ENCODE results near the gene RAD9A. TPM values are rescaled to one million over a fixed set of nuclear protein-coding genes. Genes with fewer than 3 reads are reported as not detected.

Gene RAD9A
- total and polyA plus RNA-seq, 2 of the 4 experiments (the other 2 are of a cell fraction) = 2.0 to 10.3 TPM

GRCh38 chr11:67396259-67396581 is 4.4 kb downstream of the RAD9A start:
- ATAC-seq (ENCODE audit: low read depth) (no peak), DNase-seq (no peak)
- Histone ChIP-seq H2AFZ (replicated peaks; ENCODE audit: low read length, poor library complexity) (no peak overlapping the region), H3K4me2 (ENCODE audit: low read depth, low read length) (no peak overlapping the region), H3K18ac (ENCODE audit: low read depth, low read length) (no peak overlapping the region), H4K8ac (ENCODE audit: low read depth in 2 of 2, low read length in 2 of 2) (no peak overlapping the region), H4K91ac (ENCODE audit: insufficient read depth, low read depth, low read length) (no peak overlapping the region), H2AK9ac (replicated peaks; ENCODE audit: low read depth, low read length, poor library complexity) (no peak overlapping the region), H2BK20ac (ENCODE audit: low read depth, low read length) (no peak overlapping the region), H3K23ac (ENCODE audit: low read depth, low read length) (no peak overlapping the region), H2AK5ac (ENCODE audit: low read depth, low read length) (no peak overlapping the region), H3K27me3 (ENCODE audit: control insufficient read depth, insufficient read depth, low read length) (no peaks in the 10 kb centered on the region), H4K20me1 (ENCODE audit: insufficient read depth, low read length) (peaks cover 34% of the 10 kb centered on the region), H3K56ac (ENCODE audit: extremely low read depth, insufficient read depth, low read length) (no peak overlapping the region), H2BK5ac (ENCODE audit: low read depth, low read length, poor library complexity, severe bottlenecking) (no peak overlapping the region), H3K9me3 (ENCODE audit: control insufficient read depth, insufficient read depth, low read length) (no peaks in the 10 kb centered on the region), H2BK120ac (ENCODE audit: low read depth, low read length) (no peak overlapping the region), H4K5ac (ENCODE audit: low read depth, low read length) (no peak overlapping the region), H3K4me3 (ENCODE audit: insufficient read depth, low read depth, low read length) (no peak overlapping the region), H3K14ac (replicated peaks; ENCODE audit: low read depth, low read length) (no peak overlapping the region), H3K4ac (ENCODE audit: low read depth, low read length) (no peak overlapping the region), H2BK15ac (ENCODE audit: low read depth, low read length) (no peak overlapping the region), H3K36me3 (ENCODE audit: control insufficient read depth, insufficient read depth, low read length) (peaks cover 43% of the 10 kb centered on the region), H3K9me1 (ENCODE audit: insufficient read depth, low read length) (no peaks in the 10 kb centered on the region), H3K4me1 (ENCODE audit: control insufficient read depth, insufficient read depth, low read length) (peaks cover 13% of the 10 kb centered on the region), H3K79me1 (ENCODE audit: low read depth in 1 of 2, low read length in 2 of 2) (peaks cover 21 to 48% of the 10 kb centered on the region in 2 experiments; a peak in 3 of 4 replicates), H3K9ac (ENCODE audit: low read depth, low read length) (no peak overlapping the region), H3K27ac (ENCODE audit: insufficient read depth, low read length) (no peak overlapping the region)
- no peak for TF ChIP-seq USF2 (IDR thresholded peaks at IDR 0.05; ENCODE audit: low read depth, low read length)
- TF ChIP-seq ELK1 (IDR thresholded peaks at IDR 0.05; ENCODE audit: borderline replicate concordance, low read depth, low read length) = no peak
- no peak for TF ChIP-seq MXI1 (IDR thresholded peaks at IDR 0.05; ENCODE audit: borderline replicate concordance, low read depth, low read length)
- no peak for TF ChIP-seq NFE2L2 (IDR thresholded peaks at IDR 0.05; ENCODE audit: low read depth, low read length)
- TF ChIP-seq FOS (IDR thresholded peaks at IDR 0.05; ENCODE audit: low read depth, low read length) = no peak
- no peak for TF ChIP-seq MAFK (IDR thresholded peaks at IDR 0.05; ENCODE audit: low read depth, low read length)
- intact Hi-C loops (cut with micrococcal nuclease) (no loop called here), in situ Hi-C loops (cut with MboI; ENCODE audit: low sequenced_read_pairs) (no loop called here), dilution Hi-C loops (cut with HindIII; ENCODE audit: low sequenced_read_pairs, unreplicated experiment) (no loop called here)
- CTCF ChIA-PET = no interaction called here
- POLR2A ChIA-PET (ENCODE audit: unreplicated experiment) = no interaction called here
- no TSS peak for BruUV-seq (replicated peaks)
- WGBS, 2 experiments (ENCODE audit: extremely low coverage in 2 of 2, insufficient read length in 1 of 2) = 88% methylated on average over 4 of the region's 7 CpGs; no CpG with 5 or more reads in 1 of the 2 experiments
